HS-27A (cell line): Measurements from ENCODE around the gene PTK7.
"Not testable (repeated sequence)": the region's sequence is repeated elsewhere in the genome, so short reads cannot be mapped to it uniquely, and the experiment has no call there.

Experiments
- DNase-seq: peaks from one replicate; pipeline ENCODE4 v3.0.0-alpha.2; 2012; ENCODE audit warnings: low read depth, missing footprints

Gene PTK7

DNA sequence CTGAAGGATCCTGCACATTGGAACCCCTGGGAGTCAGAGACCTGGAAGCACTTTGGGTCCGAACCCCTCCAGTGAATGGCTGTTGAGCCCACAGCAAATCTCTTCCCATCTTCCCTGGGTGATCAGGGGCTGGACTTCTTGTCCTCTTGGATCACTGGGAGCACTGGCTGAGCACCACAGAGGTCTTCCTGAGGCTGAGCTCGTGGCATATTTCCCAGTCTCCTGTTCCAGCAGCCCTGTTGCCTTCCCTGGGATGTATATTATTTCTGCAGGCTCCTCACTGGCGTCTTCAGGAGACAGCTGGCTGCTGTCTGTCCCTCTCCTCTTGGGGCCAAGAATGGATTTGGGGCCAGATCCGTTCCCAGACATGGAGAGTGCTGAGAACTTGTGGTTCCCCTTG lies 43.4 kb downstream of the PTK7 start:
- DNase-seq, result no peak

DNA sequence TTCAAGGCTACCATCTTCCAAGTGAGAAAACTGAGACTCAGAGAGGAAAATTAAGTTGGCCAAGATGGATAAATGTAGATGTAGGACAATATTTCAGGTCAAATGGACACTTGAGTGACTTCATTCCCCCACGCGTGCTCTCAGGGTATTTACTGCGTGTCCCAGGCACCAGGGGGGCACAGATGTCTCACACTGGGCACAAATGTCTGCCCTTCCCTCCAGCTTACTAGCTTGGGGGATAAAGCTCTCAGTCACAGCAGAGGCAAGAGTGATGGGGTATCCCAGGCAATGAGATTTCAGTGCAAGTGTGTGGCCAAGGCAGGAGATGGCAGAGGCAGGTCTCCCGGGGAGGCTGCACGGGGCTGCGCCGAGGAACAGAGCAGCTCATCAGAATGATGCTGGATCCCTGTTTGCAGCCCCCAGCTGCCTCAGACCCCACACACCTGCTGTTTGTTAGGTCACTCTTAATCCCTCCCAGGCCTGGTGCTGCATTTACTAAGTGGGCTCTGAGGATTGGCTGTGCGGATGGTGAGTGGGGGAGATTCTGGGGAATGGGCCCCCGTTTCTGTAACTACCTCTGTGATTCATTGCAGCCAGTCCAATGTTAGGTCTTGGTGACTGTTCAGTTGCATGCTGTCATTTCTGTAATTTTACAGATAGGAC lies 44.1 kb downstream of the PTK7 start:
- no peak for DNase-seq

DNA sequence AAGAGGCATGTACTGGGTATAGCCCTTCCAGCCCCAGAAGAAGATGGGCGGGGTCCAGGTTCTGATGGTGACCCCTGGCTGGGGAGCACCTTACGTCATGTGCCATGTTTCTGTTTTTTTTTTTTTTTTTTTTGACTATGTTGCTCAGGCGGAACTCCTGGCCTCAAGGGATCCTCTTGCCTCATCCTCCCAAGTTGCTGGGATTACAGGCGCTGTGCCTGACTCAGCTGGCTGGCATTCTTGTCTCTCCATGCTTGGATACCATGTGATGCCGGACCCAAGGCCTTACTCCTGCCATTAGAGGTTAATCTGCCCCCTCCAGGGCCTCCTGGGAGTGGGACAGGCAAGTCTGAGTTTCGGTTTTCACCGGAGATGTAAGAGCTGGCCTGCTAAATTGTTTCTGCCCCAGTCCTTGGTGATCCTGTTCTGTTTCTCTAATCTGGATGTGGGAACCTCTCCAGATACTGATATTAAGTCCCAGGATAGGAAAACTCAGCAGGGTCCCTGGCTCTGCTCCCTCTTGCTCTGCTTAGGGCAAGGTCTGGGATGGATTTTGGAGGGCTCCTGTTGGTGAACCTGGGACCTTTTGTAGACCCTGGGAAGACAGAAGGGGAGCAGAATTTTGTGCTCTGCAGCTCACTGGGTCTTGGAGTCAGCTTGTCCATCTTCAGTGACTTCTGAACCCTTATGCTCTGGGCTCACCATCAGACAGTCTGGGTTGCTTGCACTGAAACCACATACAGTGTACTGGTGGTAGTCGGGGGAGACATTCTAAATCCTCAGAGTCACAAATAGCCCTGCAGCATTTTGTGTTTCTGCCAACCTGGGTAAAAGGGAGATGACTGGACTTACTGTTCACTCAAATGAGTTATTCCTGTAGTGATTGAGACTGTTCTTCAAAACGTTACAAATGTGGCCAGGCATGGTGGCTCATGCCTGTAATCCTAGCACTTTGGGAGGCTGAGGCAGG lies 45.1 kb downstream of the PTK7 start:
- DNase-seq, result peak; percentile 96

DNA sequence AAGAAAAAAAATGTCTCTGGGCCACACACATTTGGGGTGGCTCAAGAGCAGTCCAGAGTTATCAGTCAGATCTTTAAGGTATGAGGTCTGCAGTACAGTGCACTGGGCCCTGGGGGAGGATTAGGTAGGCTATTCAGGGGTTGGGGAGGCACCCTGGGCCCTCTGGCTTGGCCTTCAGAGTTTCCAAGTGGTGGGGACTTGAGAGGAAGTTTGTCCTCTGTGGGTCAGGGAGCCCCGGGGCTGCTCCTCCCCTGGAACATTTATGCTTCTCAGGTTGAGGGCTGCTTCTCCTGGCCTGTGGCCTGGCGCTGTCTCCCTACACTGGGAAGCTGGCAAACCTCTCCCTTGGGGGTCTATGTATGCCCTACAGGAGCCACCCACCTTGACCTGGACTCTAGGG lies 46.0 kb downstream of the PTK7 start:
- no peak for DNase-seq

DNA sequence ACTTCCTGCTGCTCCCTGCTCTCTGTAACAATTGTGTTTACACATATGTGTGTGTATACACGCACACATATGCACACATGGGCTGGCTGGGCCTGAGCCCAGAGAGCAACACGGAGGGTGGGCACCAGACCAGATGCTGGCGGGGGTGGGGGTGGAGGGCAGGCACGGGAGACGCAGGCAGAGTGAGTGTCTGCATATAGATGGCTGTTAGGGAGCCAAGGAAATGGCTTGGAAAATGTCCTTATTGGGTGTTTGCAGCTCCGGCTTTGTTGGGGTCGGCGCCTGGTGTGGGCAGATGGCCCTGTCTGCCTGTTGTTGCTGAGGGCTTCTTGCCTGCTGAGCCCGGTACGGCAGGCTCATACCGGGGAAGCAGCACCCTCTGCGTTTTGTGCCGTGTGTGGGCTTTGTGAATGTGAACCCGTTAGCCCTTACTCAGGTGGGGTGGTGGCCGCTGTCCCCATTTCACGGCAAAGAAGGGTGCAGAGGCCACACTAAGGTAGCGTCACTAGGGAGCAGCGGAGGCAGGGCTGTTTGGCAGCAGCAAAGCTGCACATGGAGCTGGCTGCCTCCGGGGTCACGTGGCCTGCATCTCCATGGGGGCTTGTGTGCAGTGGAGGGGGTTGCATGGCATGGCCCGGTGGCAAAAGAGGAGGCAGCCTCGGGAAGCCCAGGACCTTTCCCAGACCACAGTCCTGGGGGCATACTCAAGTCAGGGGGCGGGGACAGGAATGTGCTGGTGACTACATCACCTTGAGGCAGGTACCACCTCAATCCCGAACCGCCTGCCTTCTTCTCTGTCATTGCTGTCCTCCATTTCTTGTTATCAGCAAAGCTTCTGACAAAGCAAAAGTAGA lies 47.6 kb downstream of the PTK7 start:
- DNase-seq, result no peak

DNA sequence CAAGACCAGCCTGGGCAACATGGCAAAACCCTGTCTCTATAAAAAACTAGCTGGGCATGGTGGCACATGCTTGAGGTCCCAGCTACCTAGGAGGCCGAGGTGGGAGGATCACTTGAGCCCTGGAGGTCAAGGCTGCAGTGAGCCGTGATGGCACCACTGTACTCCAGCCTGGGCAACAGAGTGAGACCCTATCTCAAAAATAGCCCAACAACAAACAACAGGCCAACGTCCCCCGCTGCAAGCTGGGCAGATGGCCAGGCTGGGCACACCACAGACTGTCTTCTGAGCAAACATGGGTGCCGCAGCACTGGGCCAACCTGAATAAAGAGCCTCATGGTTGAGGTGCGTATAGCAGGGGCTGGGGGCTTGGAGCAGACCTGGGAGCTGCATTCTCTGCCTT lies 48.4 kb downstream of the PTK7 start:
- DNase-seq, result no peak

DNA sequence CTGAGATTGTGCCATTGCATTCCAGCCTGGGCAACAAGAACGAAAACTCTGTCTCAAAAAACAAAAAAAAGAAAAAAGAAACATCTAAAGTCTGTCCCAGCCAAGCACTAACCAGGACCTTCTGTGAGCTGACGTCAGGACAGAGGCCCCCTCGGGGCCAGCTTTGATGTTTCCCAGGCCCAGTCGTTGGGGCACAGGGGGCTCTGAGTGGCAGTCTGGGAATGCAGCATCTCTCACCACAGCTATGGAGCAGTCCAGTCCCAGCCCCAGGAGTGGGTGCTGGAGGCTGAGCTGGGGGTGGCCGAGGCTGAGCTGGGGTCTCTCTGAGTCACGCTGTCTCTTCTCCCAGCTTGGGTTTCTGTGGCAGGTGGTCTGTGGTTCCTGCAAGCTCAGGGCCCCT lies 49.0 kb downstream of the PTK7 start:
- DNase-seq, result no peak

DNA sequence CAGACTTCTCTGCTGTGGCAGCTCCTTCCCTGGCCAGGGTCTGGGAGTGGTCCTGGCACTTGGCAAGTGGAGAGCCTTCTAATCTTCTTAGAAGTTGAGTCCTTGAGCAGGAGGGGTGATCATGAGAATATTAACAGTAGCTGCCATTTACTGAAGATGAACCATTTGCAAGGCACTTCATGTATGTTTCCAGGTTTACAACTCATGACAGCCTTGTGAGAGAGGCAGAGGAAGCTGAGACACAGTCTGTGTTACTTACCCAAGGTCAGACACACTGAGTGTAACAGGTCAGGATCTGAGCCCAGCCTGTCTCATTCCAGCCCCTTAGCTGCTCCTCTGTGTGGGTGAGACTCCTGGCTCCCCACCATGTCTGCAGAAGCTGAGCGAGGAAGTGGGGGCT lies 49.4 kb downstream of the PTK7 start:
- DNase-seq, result no peak

DNA sequence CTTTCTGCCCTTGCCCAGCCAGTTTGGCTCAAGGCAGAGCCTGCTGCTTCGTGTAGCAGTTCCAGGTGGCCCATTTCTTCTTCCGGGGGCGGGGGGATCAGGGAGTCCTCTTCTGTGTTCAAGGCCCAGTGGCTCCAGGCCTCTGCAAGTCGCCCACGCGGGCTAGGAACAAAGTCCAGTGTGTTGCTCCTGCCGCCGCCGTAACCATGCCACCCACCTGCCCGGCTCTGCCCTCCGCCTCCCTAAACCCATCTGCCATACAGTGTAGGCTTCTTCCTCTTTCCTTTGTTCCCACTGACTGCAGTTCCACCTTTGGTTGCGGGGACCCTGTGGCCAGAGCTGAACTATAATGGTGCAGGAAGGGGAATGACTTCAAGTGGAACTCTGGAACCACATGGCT lies 51.1 kb downstream of the PTK7 start:
- DNase-seq, result no peak

DNA sequence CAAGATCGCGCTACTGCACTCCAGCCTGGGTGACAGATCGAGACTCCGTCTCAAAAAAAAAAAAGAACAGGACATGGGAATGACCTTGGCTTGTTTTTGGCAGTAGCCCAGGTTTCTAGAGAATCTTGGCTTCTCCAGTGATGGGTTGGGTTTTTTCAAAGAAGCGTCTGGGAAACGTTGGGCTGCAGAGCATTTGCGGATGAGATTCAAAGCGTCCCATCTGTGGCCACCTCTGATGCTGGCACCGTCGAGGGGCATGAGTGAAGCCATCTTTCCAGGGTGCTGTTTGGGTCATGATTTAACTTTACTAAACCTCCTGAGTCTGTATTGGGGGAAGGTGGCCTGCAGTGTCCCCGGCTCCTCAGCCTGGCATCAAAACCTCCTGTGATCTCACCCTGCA lies 51.8 kb downstream of the PTK7 start:
- DNase-seq, result no peak

DNA sequence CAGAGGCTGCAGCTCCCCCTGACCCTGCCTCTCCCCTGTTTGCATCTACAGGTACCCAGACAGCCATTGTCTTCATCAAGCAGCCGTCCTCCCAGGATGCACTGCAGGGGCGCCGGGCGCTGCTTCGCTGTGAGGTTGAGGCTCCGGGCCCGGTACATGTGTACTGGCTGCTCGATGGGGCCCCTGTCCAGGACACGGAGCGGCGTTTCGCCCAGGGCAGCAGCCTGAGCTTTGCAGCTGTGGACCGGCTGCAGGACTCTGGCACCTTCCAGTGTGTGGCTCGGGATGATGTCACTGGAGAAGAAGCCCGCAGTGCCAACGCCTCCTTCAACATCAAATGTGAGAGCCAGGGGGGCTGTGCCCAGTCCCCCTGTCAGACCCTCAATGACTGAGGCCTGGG lies 52.8 kb downstream of the PTK7 start:
- no peak for DNase-seq

DNA sequence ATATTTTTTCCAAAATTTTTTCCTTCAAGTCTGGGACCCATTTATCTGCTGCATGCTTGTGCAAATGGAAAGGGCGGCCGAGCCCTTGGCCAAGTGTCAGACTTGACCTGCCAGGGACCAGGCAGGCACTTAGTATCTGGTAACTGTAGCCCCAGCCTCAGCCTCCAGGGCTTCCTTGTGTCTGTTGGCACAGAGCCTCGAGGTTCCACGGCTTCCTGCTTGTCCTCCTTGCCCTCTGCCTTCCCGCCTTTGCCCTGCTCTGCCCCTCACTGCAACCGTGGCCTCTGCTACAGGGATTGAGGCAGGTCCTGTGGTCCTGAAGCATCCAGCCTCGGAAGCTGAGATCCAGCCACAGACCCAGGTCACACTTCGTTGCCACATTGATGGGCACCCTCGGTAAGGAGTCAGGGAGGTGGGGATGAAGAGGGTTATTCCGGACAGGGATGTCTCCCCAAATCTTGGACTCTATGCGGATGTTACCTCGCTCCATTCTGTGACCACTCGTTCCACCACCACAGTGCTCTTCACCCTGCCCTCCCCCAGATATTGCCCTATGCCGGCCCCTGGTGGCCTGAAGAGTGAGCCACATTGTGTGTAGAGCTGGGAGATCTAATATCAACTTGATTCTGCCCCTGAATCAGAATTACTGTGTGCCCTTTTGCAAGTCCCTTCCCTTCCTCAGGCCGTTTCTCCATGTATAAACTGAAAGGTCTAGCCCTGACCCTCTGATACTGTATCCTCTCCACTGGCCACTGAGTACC lies 53.5 kb downstream of the PTK7 start:
- DNase-seq, result no peak

DNA sequence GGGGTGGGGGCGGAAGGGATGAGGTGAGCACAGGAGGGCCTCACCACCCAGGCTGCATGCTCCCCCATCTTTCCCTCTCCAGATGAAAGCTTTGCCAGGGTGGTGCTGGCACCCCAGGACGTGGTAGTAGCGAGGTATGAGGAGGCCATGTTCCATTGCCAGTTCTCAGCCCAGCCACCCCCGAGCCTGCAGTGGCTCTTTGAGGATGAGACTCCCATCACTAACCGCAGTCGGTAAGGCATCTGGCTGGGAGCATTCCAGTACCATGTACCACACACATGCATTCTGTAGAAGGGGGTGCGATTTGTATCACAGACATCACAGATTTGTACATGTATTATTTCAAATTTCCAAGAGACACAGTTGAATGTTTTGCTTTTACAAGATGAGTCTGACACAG lies 54.3 kb downstream of the PTK7 start:
- no peak for DNase-seq

DNA sequence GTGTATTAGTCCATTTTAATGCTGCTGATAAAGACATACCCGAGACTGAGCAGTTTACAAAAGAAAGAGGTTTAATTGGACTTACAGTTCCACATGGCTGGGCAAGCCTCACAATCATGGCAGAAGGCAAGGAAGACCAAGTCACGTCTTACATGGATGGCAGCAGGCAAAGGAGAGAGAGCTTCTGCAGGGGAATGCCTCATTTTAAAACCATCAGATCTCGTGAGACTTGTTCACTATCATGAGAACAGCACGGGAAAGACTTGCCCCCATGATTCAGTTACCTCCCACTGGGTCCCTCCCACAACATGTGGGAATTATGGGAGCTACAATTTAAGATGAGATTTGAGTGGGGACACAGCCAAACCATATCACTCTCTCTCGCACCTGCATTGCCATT lies 55.3 kb downstream of the PTK7 start:
- not testable (repeated sequence) for DNase-seq

DNA sequence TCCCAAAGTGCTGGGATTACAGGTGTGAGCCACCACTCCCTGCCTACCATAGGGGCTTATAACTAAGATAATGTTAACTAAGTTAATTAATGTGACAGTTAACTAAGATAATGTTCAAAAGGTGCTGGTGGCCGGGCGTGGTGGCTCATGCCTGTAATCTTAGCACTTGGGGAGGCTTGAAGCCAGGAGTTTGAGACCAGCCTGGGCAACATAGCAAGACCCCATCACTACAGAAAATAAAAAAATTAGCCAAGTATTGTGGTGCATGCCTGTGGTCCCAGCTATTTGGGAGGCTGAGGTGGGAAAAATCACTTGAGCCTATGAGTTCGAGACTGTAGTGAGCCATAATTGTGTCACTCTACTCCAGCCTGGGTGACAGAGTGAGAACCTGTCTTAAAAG lies 62.2 kb downstream of the PTK7 start:
- DNase-seq, result no peak

DNA sequence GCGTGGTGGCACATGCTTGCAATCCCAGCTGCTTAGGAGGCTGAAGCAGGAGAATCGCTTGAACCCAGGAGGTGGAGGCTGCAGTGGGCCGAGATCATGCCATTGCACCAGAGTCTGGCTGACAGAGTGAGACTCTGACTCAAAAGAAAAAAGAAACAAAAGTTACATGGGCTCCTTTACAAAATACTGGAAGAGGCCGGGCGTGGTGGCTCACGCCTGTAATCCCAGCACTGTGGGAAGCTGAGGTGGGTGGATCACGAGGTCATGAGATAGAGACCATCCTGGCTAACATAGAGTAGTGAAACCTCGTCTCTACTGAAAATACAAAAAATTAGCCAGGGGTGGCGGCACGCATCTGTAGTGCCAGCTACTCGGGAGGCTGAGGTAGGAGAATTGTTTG lies 63.9 kb downstream of the PTK7 start:
- DNase-seq, result not testable (repeated sequence)

DNA sequence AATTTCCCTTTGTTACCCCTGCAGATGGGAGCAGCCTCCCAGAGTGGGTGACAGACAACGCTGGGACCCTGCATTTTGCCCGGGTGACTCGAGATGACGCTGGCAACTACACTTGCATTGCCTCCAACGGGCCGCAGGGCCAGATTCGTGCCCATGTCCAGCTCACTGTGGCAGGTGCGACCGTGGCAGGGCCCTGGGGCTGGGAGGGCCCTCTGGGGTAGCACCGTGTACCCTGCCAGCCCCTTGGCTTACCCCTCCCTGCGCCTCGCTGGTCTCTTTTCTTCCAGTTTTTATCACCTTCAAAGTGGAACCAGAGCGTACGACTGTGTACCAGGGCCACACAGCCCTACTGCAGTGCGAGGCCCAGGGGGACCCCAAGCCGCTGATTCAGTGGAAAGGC lies 65.5 kb downstream of the PTK7 start:
- no peak for DNase-seq

DNA sequence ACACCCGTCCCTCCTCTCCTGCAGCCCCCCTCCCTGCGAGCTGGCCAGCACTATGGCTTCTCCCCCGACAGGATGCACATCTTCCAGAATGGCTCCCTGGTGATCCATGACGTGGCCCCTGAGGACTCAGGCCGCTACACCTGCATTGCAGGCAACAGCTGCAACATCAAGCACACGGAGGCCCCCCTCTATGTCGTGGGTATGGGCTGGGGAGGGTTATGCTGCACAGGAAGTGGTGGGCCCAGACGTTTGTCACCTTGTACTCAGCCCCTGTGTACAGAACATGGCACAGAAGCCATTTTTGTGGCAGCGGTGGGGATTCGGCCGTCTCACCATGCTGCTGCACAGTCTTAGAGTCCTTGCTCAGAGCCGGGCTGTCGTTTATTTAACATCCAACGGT lies 66.0 kb downstream of the PTK7 start:
- DNase-seq, result no peak

DNA sequence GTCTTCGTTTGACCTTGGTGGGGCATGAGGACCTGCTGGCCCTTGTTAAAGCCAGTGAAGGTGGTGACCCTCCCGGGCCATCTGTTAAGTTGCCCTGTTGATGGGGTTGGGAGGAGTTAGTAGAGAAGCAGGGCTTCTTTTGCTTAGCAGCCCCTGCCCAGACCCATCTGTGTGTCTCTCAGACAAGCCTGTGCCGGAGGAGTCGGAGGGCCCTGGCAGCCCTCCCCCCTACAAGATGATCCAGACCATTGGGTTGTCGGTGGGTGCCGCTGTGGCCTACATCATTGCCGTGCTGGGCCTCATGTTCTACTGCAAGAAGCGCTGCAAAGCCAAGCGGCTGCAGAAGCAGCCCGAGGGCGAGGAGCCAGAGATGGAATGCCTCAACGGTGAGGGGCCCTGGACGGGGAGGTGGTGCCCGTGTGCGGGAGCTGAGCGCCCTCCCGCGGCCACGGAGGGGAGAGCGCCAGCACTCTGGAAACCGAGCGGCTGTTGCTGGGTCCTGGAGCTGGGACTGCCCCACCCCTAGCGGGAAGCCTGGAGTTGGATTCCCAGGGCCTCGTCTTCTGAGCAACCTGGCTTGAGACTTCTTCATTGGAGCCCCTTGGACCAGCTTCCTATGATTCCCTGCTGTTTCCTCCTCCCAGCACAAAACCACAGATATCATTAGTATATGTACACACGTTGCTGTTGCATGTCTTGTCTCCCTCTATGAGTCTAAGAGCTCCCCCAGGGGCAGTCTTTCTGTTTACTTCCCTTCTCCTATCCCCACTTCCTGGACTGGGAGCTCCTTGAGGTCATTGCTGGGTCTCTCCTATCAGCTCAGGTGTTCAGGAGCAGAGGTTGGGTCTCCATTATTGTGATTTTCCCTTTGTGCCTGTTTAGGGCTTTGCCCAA lies 67.4 kb downstream of the PTK7 start:
- DNase-seq, result peak; percentile 57

DNA sequence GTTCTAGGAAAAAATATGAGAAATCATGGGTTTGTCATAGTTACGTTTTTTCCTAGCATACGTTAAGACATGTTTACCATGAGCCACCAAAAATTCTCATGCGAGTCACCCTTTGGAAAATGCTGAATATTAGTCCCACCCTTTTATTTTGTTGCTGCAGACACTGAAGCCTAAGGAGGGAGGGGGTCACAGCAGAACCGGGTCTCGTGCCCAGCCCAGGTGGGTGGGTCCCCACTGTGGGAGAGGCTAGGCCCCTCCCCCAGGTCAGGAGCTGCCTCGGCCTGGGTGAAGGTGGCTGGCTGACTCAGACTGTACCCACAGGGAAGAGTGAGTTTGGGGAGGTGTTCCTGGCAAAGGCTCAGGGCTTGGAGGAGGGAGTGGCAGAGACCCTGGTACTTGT lies 68.8 kb downstream of the PTK7 start:
- DNase-seq, result no peak

DNA sequence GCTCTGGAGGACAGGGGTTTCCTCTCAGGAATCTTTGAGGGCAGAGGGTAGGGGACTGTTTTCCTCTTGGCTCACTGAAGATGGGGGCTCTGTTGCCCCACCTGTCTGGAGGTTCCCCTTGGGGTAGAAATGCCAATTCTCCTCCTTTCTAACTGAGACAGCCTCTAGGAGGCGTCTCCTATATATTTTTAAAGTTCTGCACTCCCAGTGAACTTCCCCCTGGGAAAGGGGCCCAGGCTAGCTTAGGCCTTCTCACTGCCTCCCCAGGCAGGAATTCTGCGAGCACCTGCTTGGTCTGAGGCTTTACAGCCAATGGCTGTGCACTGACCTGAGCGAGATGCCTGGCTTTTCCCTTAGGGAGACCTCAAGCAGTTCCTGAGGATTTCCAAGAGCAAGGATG lies 70.1 kb downstream of the PTK7 start:
- DNase-seq, result no peak
